GM21529 (cell line): Measurements from ENCODE around the gene HAL.

ENCODE experiments used
- ATAC-seq: cut with Tn5 transposase; IDR thresholded peaks from one replicate; pipeline ENCODE4 v1.9.1; 2021; ENCODE audit not compliant: unreplicated experiment

The HAL gene, protein sequence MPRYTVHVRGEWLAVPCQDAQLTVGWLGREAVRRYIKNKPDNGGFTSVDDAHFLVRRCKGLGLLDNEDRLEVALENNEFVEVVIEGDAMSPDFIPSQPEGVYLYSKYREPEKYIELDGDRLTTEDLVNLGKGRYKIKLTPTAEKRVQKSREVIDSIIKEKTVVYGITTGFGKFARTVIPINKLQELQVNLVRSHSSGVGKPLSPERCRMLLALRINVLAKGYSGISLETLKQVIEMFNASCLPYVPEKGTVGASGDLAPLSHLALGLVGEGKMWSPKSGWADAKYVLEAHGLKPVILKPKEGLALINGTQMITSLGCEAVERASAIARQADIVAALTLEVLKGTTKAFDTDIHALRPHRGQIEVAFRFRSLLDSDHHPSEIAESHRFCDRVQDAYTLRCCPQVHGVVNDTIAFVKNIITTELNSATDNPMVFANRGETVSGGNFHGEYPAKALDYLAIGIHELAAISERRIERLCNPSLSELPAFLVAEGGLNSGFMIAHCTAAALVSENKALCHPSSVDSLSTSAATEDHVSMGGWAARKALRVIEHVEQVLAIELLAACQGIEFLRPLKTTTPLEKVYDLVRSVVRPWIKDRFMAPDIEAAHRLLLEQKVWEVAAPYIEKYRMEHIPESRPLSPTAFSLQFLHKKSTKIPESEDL

DNA sequence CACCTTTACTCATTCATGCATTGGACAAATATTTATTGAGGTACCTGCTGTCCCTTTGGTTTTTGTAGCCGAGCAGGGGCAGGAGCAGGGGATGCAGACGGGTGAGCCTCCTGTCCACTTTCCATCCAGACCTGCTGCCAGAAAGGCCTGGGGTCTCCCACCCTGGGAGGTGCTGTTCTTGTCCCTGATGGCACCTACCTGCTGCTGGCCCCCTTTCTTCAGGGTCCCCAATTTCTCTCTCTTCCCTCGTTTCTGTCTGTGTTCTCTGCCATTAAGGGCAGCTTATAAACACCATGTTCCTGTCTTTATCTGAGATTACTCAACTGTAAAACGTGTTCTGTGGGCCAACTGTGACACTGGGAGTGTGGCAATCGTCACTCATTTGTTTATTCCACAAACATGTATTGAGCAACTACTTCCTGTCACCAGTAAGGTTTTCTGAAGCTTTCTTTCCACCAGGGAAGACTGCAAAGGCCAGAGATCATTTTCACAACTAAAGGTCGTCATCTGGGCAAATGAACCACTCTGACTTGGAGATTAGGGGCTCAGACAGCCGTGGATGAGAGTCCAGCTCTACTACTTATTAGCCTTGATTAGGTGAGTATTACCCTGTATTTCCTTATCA is at the start of gene HAL:
Gene HAL, minus strand, starts transcription at position 311 of the 625 bp plus-strand sequence. CDS start 434 bp downstream, outside the sequence.
- no peak for ATAC-seq

DNA sequence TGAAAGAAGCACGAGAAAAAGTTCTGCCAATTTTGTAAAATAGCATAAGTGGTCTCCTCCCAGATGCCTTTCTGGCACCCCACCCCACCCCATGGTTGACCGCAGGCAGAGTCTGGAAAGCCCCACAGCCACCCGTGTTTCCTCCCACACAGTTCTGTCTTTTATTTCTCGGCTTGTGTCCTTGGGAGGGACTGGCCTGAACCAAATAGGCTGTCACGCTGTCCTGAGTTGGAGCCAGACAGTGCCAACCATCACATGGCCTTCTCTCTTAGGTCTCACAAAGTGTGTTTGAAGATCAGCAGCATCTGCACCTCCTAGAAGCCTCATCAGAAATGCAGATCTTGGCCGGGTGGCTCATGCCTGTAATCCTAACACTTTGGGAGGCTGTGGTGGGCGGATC is 49.4 kb upstream of the HAL start:
- ATAC-seq: no peak

GRCh38 chr12:96044943-96045290 is 48.8 kb upstream of the HAL start:
- ATAC-seq: no peak

DNA sequence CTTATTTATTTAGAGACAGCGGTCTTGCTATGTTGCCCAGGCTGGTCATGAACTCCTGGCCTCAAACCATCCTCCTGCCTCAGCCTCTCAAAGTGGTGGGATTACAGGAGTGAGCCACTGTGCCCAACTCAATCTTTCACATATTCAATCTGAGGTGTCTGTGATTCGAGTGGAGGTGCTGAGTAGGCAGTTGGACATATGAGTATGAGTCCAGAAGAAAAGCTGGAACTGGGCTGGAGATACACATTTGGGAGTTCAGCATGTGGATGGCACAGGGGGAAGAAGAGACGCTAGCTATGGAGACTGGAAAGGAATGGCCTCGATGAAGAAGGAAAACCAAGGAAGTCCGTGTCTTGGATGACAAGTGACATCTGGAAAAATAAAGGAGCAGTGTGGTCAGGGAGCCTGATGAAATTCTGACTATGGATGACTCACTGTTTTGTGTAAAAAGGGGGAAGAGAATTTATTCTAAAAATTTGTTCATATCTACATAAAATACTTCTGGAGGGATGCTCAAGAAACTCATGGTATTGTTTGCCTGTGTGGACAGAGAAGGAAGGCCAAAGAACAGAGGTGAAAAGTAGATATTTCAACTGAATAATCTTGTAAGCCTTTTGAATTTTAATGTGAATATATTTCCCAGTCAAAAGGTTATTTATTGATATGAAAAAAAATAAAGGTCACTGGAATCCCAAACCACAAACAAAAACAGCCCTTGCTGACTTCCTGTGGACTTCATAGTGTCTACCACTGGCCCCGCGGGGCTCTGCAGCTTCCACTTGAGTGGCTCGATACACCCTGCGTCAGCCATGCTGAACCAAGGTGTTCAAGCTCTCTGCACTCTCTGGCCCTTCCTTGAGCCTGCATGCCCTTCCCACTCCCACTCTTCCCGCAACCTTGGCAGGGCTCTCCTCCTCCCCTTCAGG is 48.1 kb upstream of the HAL start:
- no peak for ATAC-seq

DNA sequence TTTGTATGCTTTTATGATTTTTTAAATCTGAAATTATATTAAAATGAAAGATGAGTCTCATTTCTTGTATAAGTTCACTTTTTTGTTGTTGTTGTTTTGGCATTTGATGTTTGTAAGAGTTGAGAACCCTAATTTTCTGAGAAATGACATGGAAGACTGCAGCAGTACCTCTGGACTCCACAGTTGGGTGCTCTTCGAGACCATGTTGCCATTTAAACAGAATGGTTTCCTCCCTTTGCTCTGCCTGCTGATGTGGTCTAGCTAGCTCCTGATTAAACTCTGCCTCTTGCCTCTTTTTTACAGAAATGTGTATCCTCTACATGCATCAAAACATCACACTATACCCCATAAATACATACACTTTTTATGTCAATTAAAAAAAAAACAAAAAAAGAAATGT is 45.0 kb upstream of the HAL start:
- ATAC-seq: no peak

DNA sequence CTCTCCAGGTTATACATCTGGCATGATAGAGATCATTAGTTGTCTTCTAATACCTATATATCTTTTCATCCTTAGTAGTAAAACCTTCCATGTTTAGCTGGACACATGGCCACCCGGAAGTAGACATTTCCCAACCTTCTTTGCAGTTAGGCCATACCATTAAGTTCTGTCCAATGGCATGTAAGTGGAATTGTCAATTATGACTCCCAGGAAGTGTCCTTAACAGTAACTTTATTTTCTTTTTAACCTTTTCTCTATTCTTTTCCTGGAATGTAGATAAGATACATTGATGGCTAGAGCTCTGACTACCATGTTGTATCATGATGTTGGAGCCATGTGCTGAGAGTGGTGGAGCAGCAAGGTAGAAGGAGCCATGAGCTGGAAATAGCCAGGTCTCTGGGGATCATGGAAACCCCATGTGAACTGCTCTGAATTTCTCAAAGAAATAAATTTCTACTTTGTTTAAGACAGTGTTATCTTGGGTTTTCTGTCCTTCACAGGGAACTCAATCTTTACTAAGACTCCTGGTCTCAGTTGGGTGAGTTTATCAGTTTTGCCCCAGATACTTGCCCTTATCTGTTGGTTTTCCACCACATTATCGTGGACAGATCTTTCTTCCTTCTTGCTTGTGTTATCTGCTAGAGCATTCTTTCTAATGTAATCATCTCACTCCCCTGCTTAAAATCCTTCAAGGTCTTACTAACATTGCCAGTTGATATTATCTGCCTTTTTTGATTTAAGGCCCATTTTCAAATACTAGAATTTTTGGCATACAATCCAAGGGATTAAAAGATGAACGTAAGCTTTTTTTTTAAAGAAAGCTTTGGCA is 44.4 kb upstream of the HAL start:
- no peak for ATAC-seq

DNA sequence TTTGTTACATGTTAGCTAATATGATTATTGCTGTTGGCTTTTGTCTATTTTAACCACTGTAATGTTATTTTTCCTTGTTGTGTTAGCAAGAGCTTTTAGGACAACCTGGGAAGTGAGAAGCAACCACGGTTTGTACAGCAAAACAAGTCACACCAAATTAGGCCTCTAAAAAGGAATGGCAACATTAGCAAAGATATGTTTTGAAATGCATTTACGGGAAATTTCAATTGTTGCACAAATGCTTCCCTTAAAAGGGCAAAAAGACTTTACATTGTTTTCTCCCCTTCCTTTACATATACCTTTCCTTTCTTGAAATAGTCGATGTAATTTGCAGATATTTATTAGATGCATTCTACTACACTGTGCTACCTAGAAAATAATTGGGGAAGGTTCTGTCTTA is 43.4 kb upstream of the HAL start:
- no peak for ATAC-seq

- no peak for ATAC-seq
Observed at GRCh38 chr12:96036765-96037455, 40.8 kb upstream of the HAL start.

- ATAC-seq: peak; percentile 92
Observed at GRCh38 chr12:96035283-96036236, 39.4 kb upstream of the HAL start, which contains the start of gene LTA4H. TSS of gene LTA4H (minus strand) at chr12:96035587. CDS start at chr12:96035519, 68 bp downstream.

GRCh38 chr12:96034621-96035282 is 38.6 kb upstream of the HAL start:
- ATAC-seq: no peak

DNA sequence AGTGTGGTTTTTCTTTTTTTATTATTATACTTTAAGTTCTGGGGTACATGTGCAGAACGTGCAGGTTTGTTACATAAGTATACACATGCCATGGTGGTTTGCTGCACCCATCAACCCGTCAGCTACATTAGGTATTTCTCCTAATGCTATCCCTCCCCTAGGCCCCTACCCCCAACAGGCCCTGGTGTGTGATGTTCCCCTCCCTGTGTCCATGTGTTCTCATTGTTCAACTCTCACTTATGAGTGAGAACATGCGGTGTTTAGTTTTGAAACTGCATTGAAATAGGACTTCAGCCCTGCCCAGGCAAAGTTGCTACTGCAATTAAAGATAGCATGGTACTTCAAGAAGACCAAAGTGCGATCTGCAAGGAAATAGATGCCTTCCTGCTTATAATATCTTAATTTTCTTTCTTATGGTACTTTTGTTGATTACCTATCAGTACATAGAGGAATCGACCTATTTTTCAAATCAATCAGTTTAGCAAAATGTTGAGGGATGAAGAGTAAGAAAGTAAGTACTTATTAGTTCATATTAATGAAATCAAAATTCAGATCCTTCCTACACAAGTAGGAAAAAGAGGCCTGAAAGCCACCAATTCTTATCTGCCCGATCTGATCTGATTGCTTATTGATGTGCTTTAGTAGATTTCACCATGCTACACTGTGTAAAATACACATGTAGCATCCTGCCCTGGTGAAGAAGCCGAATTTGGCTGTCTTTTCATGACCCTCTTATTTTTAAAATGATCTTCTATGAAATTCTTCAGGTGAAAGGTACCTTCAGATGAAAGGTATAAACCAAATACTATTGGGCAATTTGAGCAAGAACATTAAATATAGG is 37.6 kb upstream of the HAL start:
- no peak for ATAC-seq

DNA sequence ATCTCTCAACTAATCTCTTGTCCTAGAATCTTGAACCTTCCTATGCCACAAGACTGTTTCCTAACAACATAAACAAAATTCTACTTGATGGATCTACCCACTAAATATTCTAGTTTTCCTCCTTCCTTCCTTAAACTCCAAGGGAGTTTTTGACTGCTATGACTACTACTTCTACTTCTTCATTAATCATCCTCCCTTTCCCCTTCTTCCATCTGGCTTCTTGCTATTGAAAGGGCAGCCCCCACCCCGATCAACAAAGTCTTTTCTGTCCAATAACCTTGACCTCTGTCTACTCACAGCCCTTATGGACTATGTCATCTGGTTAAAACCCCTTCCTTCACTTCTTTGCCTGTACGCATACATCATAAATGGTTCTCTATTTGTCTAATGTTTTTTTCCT is 33.7 kb upstream of the HAL start:
- ATAC-seq: no peak

DNA sequence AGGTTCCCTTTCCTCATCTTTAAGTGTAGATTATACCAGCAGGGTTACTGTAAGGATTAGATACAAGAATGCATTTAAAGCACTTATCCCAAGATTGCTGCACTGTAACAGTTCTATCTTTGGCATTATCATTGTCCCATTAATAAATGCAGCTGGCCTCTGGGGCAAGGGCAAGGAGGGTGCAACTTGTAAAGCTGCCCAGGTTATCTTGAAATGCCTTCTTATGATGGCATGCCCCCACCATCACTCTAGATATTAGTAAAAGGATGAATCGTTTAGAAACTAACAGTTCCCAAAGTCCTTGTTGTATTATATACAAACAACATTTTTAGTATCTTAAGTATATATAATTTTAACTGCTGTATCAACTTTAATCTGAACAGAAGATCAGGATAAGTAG is 32.4 kb upstream of the HAL start:
- ATAC-seq: no peak

DNA sequence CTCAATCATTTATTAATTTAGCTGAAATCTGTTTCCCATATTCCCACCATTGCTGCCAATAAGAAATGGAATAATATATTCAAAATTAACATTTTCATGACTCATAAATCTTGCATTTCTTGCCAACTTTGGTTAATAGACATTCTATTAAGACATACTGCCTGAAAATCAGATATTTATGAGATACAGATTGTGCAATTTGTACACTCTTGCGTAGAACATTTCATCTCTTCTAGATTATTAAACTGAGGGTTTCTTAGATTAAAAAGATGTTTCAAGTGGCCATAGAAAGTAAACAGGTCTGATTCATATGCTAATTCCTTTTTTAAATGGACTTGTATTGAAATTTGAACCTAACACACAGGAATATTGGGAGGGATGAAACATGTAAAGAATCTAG is 30.2 kb upstream of the HAL start:
- ATAC-seq: no peak

DNA sequence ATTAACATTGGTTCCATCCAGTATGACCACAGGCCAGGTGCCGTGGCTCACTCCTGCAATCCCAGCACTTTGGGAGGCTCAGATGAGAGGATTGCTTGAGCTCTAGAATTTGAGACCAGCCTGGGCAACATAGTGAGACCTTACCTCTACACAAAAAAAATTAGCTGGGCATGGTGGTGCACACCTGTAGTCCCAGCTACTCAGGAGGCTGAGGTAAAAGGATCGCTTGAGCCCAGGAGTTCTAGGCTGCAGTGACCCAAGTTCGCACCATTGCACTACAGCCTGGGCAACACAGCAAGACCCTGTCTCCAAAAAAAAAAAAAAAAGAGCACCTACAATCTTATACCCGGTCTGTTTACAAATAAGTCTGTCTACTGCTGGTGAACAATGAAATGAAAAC is 29.4 kb upstream of the HAL start:
- no peak for ATAC-seq

DNA sequence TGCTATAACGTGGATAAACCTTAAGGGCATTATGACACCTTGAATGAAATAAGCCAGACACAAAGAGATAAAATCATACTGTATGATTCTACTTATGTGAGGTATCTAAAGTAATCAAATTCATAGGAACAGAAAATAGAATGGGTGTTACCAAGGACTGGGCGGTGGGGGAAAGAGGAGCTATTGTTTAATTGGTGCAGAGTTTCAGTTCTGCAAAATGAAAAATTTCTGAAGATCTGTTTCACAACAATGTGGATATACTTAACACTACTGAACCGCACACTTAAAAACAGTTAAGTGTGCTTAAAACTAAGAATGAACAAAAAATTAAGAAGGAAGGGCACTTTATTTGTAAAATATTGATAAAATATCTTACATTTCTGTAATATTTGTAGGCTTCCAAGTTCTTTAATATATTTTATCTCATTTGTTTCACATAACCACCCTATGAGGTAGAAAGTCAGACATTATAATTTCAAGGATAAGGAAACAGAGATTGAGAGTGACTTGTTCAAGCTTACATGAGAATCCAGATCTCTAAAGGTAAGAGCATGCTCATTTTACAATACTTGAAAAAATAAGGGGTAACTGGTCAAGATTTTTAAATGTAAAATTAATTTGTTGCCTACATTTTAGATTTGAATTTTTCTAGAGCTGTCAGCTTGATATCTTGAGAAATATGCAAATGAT is 24.3 kb upstream of the HAL start:
- peak; percentile 98 for ATAC-seq
